SK-N-MC (cell line): ENCODE data around the gene SPATA46.

Experiments used
- EZH2 ChIP-seq: fragments of 200-600 bp; sonication (generic); IDR thresholded peaks from one replicate; pipeline ENCODE4 v1.6.1; 2017; ENCODE audit warnings: antibody characterized with exemption
- POLR2AphosphoS5 ChIP-seq: IDR thresholded peaks from 2 replicates; pipeline ENCODE4 v1.6.1; 2012; ENCODE audit warnings: mild to moderate bottlenecking, low read depth, low read length, borderline replicate concordance

DNA sequence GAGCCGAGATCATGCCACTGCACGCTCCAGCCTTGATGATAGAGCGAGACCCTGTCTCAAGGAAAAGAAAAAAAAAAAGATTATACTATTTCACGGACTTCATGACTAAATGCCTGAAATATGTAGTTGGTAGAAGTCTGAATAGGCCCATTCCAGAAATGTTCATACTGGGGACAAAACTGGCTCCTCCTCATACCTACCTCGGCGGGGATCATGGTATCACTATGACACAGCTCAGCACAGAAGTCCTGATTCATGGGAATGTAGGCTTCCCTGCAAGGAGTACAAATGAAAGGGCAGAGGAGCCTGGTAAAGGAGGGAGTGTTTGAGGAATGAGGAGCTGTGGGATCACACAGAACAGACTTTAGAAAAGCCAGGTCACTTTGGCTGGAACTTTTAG, 5.0 kb downstream of the SPATA46 start:
- TF ChIP-seq EZH2: no peak
- no peak for TF ChIP-seq POLR2AphosphoS5
